CD4-positive, alpha-beta T cell treated with Interleukin-4 for 1 hour (primary cell): ENCODE data around the gene TNFAIP8.
"Not testable (repeated sequence)": the region's sequence is repeated elsewhere in the genome, so short reads cannot be mapped to it uniquely, and the experiment has no call there.

Experiments
- DNase-seq, 2 donors: peaks; one replicate each; pipeline ENCODE4 v3.0.0-alpha.2; 2020 to 2022

The TNFAIP8 gene

GRCh38 chr5:119428166-119428565 is 72.3 kb downstream of the TNFAIP8 start:
- DNase-seq, result not testable (repeated sequence)

- not testable (repeated sequence) for DNase-seq
These were observed 72.8 kb downstream of the TNFAIP8 start for GRCh38 chr5:119428574-119428973.

- DNase-seq, result not testable (repeated sequence)
These were observed 76.9 kb downstream of the TNFAIP8 start for GRCh38 chr5:119432674-119433237.

GRCh38 chr5:119435436-119436132 is 79.8 kb downstream of the TNFAIP8 start:
- peak; percentile 72 to 82 for DNase-seq

- DNase-seq, result not testable (repeated sequence)
These were observed 82.2 kb downstream of the TNFAIP8 start for GRCh38 chr5:119437785-119438586.

- not testable (repeated sequence) for DNase-seq
These were observed 82.7 kb downstream of the TNFAIP8 start for GRCh38 chr5:119438587-119438917.

- DNase-seq, result no peak
These were observed 83.4 kb downstream of the TNFAIP8 start for GRCh38 chr5:119439140-119439631.

- not testable (repeated sequence) for DNase-seq
These were observed 83.8 kb downstream of the TNFAIP8 start for GRCh38 chr5:119439632-119440031.

- not testable (repeated sequence) for DNase-seq
These were observed 88.8 kb downstream of the TNFAIP8 start for GRCh38 chr5:119444643-119445042.

GRCh38 chr5:119445544-119445943 is 89.7 kb downstream of the TNFAIP8 start:
- no peak for DNase-seq
